Dedifferentiated amniotic fluid mesenchymal stem cell (primary cell): ENCODE results near the gene YEATS2.
"Not testable (repeated sequence)": the region's sequence is repeated elsewhere in the genome, so short reads cannot be mapped to it uniquely, and the experiment has no call there.

ENCODE experiments used
- DNase-seq: peaks from one replicate; pipeline ENCODE4 v3.0.0-alpha.2; 2016; ENCODE audit errors: extremely low spot score

The YEATS2 gene

GRCh38 chr3:183776451-183776850 is 78.9 kb downstream of the YEATS2 start:
- not testable (repeated sequence) for DNase-seq

DNA sequence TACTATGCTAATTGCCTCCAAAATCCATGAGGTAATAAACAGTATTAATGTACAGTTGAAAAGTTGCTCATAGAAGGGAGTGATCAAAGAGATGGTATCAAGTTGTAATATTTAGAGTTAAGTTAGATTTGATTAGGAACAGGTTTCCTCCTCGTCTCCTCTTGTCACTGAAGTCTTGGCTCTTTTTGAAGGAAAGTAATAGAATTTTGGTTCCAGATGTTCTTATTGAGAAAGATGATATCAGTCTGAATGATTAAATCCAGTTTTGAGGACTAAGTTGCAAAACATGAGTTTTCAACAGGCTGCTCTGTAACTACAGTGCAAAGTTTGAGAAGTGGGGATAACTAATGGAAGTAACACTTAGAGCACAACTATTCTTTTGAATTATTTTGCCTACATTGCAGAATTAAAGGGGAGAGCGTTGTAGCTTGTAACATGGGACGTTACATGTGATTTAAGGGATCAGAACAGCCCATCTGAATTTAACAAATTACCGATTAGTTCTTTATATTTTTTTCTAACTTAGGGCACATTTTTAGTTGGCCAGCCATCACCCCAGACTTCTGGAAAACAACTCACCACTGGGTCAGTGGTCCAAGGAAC is 79.5 kb downstream of the YEATS2 start:
- DNase-seq, result no peak

GRCh38 chr3:183779896-183780465 is 82.4 kb downstream of the YEATS2 start:
- DNase-seq, result no peak

GRCh38 chr3:183781246-183781645 is 83.6 kb downstream of the YEATS2 start:
- no peak for DNase-seq

- DNase-seq, result no peak
These were observed 85.1 kb downstream of the YEATS2 start for GRCh38 chr3:183782576-183783276.

DNA sequence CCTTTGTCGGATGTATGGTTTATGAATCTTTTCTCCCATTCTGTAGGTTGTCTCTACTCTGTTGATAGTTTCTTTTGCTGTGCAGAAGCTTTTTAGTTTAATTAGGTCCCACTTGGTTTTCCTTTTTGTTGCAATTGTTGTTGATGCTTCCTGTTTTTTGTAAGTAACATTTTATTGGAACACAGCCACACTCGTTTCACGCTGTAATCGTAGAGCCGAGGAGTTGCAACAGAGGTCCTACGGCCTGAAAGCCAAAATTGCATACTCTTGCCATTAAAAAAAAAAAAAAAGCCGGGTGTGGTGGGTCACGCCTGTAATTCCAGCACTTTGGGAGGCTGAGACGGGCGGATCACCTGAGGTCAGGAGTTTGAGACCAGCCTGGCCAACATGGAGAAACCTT is 86.9 kb downstream of the YEATS2 start:
- DNase-seq, result not testable (repeated sequence)

- DNase-seq, result no peak
These were observed 92.2 kb downstream of the YEATS2 start for GRCh38 chr3:183789826-183790225.

GRCh38 chr3:183790700-183791099 is 93.1 kb downstream of the YEATS2 start:
- DNase-seq, result no peak

DNA sequence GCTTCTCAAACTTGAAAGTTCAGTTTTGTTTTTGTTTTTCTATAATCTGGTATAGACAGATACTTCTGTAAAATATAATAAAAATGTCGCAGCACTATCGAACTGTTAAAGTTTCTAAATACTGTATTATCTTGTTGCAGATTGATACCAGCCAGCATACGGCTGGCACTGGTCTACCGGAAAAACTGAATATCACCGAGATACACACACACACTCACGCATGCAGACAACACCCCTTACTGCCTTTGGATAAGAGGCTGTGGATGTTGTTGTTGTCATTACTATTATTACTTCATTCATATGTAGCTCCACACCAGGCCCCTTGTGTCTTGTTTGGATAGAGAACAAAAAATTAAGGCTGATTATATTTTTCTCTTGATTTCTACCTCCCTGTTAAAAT is 95.4 kb downstream of the YEATS2 start:
- DNase-seq, result no peak

DNA sequence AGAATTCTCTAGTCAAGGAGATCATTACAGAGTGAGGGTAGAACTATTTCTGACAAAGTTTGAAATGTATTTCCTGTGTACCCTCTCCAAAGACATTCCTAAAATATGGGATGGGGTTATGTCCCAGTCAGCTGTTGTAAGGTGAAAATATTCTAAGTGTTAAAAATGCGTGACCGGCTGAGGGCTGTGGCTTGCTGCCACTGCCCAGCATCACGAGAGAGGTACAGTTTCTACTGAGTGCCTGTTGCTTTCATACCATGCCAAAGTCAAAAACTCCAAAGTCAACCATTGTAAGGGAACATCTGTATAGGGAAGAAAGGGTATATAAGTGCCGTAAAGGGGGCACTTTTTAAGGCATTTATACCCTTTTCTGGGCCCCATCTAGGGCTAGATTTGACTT is 96.9 kb downstream of the YEATS2 start:
- no peak for DNase-seq

- DNase-seq, result peak; percentile 5
These were observed 98.8 kb downstream of the YEATS2 start for GRCh38 chr3:183796372-183796771.

GRCh38 chr3:183797996-183798395 is 100.4 kb downstream of the YEATS2 start:
- no peak for DNase-seq

DNA sequence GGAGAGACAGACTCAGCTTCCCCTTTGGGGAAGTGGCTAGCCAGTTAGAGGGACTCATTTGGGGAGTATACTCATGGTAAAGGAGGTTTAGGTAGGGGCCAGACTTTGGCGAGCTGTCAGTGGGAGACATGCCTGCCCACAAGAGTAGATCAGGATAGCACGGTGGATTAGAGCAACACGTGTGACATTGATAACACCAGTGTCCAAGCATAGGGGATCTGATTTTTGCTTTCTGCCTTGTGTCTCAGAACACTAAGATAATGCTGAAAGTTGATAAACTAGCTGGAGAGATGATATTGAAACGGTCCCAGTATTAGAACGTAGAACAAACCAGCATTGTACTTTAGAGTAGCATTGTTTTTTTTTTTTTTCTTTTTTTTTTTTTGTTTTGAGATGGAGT is 101.9 kb downstream of the YEATS2 start:
- no peak for DNase-seq

DNA sequence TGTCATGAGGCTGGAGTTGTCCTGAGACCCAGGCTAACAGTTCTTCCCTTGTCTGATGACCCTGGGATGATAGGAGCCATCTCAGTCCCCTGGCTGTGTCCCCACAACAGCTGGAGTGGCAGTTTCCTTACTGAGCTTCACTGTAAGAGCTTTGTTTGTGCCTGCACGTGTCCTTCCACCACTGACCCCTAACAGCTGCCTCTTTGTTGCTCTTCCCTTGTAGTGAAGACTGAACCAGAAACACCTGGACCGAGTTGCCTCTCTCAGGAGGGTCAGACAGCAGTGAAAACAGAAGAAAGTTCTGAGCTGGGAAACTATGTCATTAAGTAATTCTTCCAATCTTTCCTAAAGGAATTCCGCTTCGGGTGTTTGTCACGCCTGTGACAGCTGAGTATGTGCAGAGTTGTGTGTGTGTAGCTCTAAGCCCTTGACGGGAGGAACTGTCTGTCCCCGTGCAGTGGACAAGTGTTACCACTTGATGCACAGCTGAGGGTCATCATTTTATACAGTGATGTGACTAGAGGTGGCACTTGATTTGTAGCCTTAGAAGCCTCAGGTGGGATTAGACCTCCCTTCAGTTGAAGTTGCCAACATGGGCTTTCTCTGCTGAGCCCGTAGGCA is 102.8 kb downstream of the YEATS2 start:
- no peak for DNase-seq

GRCh38 chr3:183801601-183802000 is 104.0 kb downstream of the YEATS2 start:
- DNase-seq, result no peak

DNA sequence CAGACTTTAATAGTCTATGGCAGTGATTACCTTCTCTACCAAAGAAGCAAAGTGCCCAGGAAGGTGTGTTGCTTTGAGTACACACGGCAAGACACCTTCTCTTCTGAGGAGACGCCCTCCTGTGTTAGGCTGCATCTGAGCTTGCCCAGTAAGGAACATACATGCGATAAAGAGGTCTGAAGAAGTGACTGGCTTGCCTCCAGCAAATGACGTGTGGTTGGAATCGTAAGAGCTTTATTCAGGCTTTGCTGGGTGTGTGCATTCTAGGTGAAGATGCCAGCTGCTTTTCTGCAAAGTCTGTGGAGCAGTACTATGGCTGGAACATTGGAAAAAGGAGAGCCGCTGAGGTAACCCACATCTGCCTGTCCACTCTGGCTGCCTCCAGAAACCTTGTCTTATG is 105.4 kb downstream of the YEATS2 start:
- no peak for DNase-seq

DNA sequence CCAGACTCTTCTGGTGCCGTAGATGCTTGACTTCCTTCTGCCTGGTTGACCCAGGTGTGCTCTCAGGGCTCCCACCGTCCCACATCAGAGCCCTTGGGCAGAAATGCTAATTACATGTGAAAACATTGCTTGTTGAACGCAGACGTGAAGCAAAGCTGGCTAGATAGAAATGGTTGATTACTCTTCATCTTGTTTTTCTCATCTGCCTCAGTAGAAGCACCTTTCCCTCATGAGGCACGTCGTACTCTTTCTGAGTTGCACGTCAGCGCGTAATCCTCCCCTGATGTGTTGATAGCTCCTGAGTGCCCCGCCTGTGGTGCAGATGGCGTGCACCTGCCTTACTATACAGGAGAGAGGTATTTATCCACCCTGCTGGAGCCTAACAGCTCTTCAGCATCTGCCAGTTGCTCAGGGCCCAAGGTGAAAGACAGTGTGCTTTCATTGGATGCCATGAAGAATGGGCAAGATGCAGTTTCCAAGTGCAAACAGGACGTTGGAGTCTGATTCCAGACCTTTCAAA is 109.7 kb downstream of the YEATS2 start:
- no peak for DNase-seq

- DNase-seq, result no peak
These were observed 110.3 kb downstream of the YEATS2 start for GRCh38 chr3:183807881-183808280.

DNA sequence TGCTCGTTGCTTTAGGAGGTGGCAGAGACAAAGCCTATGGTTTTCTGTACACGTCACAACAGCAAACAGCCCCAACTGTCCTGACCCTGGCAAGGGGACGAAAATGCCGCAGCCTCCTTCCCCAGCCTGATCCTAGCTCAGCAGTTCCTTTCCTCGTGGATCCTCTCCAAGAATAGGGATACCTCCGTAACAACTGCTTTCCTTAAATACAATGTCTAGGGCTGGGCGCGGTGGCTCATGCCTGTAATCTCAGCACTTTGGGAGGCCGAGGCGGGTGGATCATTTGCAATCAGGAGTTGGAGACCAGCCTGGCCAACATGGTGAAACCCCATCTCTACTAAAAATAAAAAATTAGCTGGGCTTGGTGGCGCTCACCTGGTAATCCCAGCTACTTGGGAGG is 110.8 kb downstream of the YEATS2 start:
- DNase-seq, result no peak

- DNase-seq, result no peak
These were observed 111.7 kb downstream of the YEATS2 start for GRCh38 chr3:183809270-183809669.

GRCh38 chr3:183810643-183811594 is 113.3 kb downstream of the YEATS2 start:
- DNase-seq, result no peak

DNA sequence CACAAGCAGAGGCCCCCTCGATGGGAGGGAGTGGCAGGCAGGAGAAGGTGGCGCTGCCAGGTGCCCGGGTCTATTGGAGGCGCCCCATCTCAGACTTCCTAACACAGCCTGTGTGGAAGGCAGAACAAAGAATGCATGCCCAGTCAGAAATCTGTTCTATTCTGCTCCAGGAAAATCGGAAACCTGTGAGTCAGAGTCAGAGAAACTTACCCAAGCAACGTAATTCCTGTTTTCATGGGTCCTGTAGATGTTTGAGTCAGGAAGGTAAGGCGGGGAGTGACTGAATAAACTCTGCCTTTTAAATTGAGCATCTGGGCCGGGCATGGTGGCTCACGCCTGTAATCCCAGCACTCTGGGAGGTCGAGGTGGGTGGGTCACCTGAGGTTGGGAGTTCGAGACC is 114.0 kb downstream of the YEATS2 start:
- DNase-seq, result no peak
